Gastrocnemius medialis (tissue), 4 donors: ENCODE measurements around the gene RBMS3. TPM values are rescaled to one million over a fixed set of nuclear protein-coding genes. Genes with fewer than 3 reads are reported as not detected.
"Not testable (repeated sequence)": the region's sequence is repeated elsewhere in the genome, so short reads cannot be mapped to it uniquely, and the experiment has no call there.

Experiments
- ATAC-seq, 2 donors: fragments of 150-250 bp; one replicate each; pipeline ENCODE4 v1.9.1; 2016
- DNase-seq, 2 donors: peaks; one replicate each; pipeline ENCODE4 v3.0.0-alpha.2; 2019
- H3K27ac ChIP-seq, 4 donors: fragments of 200-600 bp; sonication (generic); 1 replicate in 1 of 4; 2 replicates in 3 of 4; pipeline ENCODE4 v1.5.1; 2016 to 2018; ENCODE audit warnings: mild to moderate bottlenecking in 2 of 4, moderate library complexity in 1 of 4
- H3K27me3 ChIP-seq, 3 donors: fragments of 200-600 bp; sonication (generic) in 2 of 3; 1 replicate in 1 of 3; 2 replicates in 2 of 3; pipeline versions ENCODE4 v1.5.1 to v1.6.0; 2016 to 2019; ENCODE audit warnings: mild to moderate bottlenecking in 1 of 3, moderate library complexity in 1 of 3
- H3K36me3 ChIP-seq, 2 donors: fragments of 200-600 bp; sonication (generic) in 1 of 2; one replicate each; pipeline ENCODE4 v1.5.1; 2017 to 2018
- H3K4me1 ChIP-seq, 2 donors: fragments of 200-600 bp; sonication (generic) in 1 of 2; one replicate each; pipeline ENCODE4 v1.5.1; 2016 to 2017; ENCODE audit warnings: mild to moderate bottlenecking in 2 of 2
- H3K4me3 ChIP-seq, 4 donors: fragments of 200-600 bp; sonication (generic) in 3 of 4; 1 replicate in 1 of 4; 2 replicates in 3 of 4; pipeline ENCODE4 v1.5.1; 2016 to 2019; ENCODE audit warnings: mild to moderate bottlenecking in 2 of 4
- H3K9me3 ChIP-seq, 3 donors: fragments of 200-600 bp; sonication (generic) in 2 of 3; 1 replicate in 1 of 3; 2 replicates in 2 of 3; pipeline ENCODE4 v1.5.1; 2016 to 2019
- POLR2A ChIP-seq, 2 donors: fragments of 450-650 bp; IDR thresholded peaks; one replicate each; pipeline ENCODE4 v1.6.1; 2017; ENCODE audit warnings: antibody characterized with exemption in 2 of 2, mild to moderate bottlenecking in 2 of 2, moderate library complexity in 2 of 2
- in situ Hi-C, 4 donors: fragments of 200-750 bp; cut with MboI; loops; one replicate each; pipeline versions ENCODE4 v1.15.0 to v1.8.0; 2017; ENCODE audit warnings: low sequenced_read_pairs in 4 of 4
- intact Hi-C: fragments of 100-400 bp; cut with DNase I; formaldehyde crosslinking; loops from one replicate; pipeline ENCODE4 v1.15.1; 2023; ENCODE audit warnings: low total_unique reads
- total RNA-seq, 4 donors: library from RNA; depleted of rRNA; stranded (reverse); fragments of >200 nt; gene quantifications; one replicate each; pipeline versions ENCODE4 v1.1.0 to v1.2.3, GENCODE V29; 2016
- TF ChIP-seq, protein P1 (sequence below), 5 experiments: fragments of 450-650 bp in 3 of 5; fragments of 200-600 bp in 2 of 5; sonication (generic) in 2 of 5; IDR thresholded peaks in 4 of 5; conservative IDR thresholded peaks in 1 of 5; 1 replicate in 4 of 5; 2 replicates in 1 of 5; pipeline ENCODE4 v1.5.1; 2016 to 2019; ENCODE audit warnings: antibody characterized with exemption in 5 of 5, mild to moderate bottlenecking in 3 of 5, moderate library complexity in 3 of 5

RBMS3 gene
- total RNA-seq, 4 donors from 2014 or later = 16.1 to 38.8 (median 22.7) TPM

DNA sequence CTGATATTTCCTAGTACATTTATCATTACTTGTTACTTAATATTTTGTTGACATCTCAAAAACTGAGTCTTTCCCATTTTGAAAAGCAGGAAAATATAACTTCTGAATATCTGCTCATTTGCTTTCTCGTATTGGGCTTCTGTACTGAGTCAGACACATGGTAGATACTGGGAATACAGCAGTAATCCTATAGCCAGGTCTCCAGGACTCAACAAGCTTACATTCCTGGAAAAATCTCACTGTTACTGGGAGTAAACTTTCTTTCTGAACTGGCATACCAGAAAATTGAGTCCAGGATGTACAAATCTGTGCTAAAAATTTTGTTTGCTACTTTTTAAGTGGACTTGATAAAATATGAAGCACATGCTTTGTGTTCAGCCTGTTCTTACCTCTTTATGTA is 240.4 kb downstream of the RBMS3 start:
- Histone ChIP-seq H3K27ac (peak overlapping the region in 1 of 4 donors; percentile 24), H3K27me3 (no peaks in the 10 kb centered on the region), H3K36me3 (no peaks in the 10 kb centered on the region), H3K9me3 (no peaks in the 10 kb centered on the region), H3K4me3 (no peak overlapping the region), H3K4me1 (peaks cover 18 to 25% of the 10 kb centered on the region in 2 donors)
- no peak for ATAC-seq
- intact Hi-C loops (no loop called here), in situ Hi-C loops (loop anchor here in 2 of 4 donors (10.0 kb wide), 2 partner anchors 236 to 244 kb away; partner anchors contain the start of gene RBMS3 (in 2 of the 2))
- TF ChIP-seq, protein P1, sequence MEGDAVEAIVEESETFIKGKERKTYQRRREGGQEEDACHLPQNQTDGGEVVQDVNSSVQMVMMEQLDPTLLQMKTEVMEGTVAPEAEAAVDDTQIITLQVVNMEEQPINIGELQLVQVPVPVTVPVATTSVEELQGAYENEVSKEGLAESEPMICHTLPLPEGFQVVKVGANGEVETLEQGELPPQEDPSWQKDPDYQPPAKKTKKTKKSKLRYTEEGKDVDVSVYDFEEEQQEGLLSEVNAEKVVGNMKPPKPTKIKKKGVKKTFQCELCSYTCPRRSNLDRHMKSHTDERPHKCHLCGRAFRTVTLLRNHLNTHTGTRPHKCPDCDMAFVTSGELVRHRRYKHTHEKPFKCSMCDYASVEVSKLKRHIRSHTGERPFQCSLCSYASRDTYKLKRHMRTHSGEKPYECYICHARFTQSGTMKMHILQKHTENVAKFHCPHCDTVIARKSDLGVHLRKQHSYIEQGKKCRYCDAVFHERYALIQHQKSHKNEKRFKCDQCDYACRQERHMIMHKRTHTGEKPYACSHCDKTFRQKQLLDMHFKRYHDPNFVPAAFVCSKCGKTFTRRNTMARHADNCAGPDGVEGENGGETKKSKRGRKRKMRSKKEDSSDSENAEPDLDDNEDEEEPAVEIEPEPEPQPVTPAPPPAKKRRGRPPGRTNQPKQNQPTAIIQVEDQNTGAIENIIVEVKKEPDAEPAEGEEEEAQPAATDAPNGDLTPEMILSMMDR (IDR thresholded peaks at IDR 0.05 in 4 of 5, conservative IDR thresholded peaks at IDR 0.05 in 1 of 5) = no peak
- TF ChIP-seq POLR2A (IDR thresholded peaks at IDR 0.05) = no peak
- DNase-seq = no peak

DNA sequence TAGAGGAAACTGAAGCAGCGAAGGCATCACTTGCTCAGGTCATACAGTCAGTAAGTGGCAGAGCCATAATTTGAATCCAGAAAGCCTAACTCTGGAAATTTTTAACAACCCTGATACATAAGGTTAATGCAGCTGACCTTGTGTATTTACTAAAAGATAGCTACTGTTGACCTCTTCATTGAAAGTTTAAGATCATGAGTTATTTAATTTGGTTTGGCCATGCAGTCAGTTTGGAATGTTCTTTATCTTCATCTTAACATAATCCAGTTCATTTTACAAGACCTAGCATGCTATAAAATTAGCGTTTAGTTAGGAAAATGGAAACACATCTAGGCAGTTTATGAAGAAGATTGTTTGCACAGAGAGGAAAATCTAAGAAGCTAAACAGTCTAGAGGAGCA is 240.9 kb downstream of the RBMS3 start:
- in situ Hi-C loops (loop anchor here in 2 of 4 donors (10.0 kb wide), 2 partner anchors 237 to 243 kb away; partner anchors contain the start of gene RBMS3 (in 2 of the 2)), intact Hi-C loops (no loop called here)
- DNase-seq = no peak
- H3K9me3 ChIP-seq = no peaks in the 10 kb centered on the region
- H3K27ac ChIP-seq = peak overlapping the region in 1 of 4 donors; percentile 24
- no peaks in the 10 kb centered on the region for H3K36me3 ChIP-seq
- H3K27me3 ChIP-seq = no peaks in the 10 kb centered on the region
- TF ChIP-seq, protein P1 (IDR thresholded peaks at IDR 0.05 in 4 of 5, conservative IDR thresholded peaks at IDR 0.05 in 1 of 5) = no peak
- TF ChIP-seq POLR2A (IDR thresholded peaks at IDR 0.05) = no peak
- no peak overlapping the region for H3K4me3 ChIP-seq
- ATAC-seq = no peak
- H3K4me1 ChIP-seq = peaks cover 18 to 26% of the 10 kb centered on the region in 2 donors

DNA sequence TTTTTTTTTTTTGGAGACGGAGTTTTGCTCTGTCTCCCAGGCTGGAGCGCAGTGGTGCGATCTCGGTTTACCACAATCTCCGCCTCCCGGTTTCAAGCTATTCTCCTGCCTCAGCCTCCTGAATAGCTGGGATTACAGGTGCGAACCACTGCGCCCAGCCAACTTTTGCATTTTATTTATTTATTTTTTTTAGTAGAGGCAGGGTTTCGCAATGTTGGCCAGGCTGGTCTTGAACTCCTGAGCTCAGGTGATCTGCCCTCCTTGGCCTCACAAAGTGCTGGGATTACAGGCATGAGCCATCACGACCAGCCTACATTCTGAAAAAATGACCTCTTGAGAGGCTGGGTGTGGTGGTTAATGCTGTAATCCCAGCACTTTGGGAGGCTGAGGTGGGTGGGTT is 243.6 kb downstream of the RBMS3 start:
- peaks cover 18 to 27% of the 10 kb centered on the region in 2 donors for H3K4me1 ChIP-seq
- H3K9me3 ChIP-seq, DNase-seq, H3K36me3 ChIP-seq, H3K4me3 ChIP-seq, intact Hi-C loops, H3K27me3 ChIP-seq: not testable (repeated sequence)
- H3K27ac ChIP-seq = peak overlapping the region; percentile 58 to 75 (median 68)
- peak in 1 of 2 donors; percentile 34 for ATAC-seq
- in situ Hi-C loops = loop anchor here in 2 of 4 donors (10.0 kb wide), 2 partner anchors 240 kb away; partner anchors contain the start of gene RBMS3 (in 2 of the 2)

DNA sequence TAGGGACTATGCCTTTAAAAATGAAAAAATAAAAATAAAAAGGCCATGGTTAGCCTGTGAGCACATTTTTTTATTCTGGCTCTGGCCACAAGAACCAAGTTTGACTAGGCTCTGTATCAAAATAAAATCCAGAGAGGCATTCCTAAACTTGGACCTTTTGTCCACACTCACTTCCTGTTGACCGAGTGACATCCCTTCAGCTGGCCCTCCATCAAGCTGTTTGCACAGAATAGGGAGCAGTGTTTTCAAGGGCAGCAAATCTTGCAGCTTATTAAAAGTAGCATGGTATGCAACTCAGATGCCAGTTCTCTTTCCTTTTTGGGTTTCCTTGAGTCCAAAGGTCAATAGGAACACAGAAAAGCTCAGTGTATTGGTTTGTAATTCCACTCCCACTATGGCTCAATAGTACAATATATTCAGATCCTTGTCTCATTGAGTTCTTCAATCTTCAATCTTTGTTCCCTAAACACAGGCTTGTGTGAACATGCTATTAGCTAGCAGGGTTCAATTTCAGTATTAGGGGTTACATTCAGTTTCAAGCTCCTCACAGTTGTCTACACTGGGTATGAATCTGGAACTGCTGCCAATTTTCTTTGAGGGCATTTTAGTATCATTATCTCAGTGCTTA is 244.5 kb downstream of the RBMS3 start:
- peaks cover 18 to 26% of the 10 kb centered on the region in 2 donors for H3K4me1 ChIP-seq
- in situ Hi-C loops = loop anchor here in 2 of 4 donors (10.0 kb wide), 2 partner anchors 239 to 241 kb away; partner anchors contain the start of gene RBMS3 (in 2 of the 2)
- no peaks in the 10 kb centered on the region for H3K9me3 ChIP-seq
- TF ChIP-seq, protein P1 (IDR thresholded peaks at IDR 0.05 in 4 of 5, conservative IDR thresholded peaks at IDR 0.05 in 1 of 5) = no peak
- TF ChIP-seq POLR2A (IDR thresholded peaks at IDR 0.05) = no peak
- H3K4me3 ChIP-seq = no peak overlapping the region
- intact Hi-C loops = loop anchor here (5.0 kb wide), 1 partner anchor 243 kb away; the partner anchor contains the start of gene RBMS3
- no peaks in the 10 kb centered on the region for H3K27me3 ChIP-seq
- peak overlapping the region; percentile 58 to 75 (median 68) for H3K27ac ChIP-seq
- DNase-seq (peak; percentile 60 to 74), ATAC-seq (peak; percentile 92 to 93)
- no peaks in the 10 kb centered on the region for H3K36me3 ChIP-seq

DNA sequence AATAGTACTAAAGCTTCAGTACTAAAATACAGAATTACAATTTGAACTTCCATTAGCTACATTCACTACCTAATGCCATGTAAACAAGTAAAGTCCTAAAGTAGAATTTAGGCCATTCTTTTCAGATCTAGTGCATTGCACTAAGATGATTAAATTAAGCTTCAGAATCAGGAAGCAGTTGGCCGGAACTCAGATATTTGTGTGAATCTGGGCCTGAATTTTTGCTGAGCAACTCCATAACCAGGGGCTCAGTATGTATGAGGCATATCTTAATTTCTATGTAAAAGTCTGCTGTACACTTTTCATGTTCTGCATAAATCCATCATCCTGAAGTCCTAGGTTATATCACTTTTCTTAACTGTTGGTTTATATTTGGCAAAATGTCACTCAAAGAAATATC is 246.4 kb downstream of the RBMS3 start:
- no peak overlapping the region for H3K4me3 ChIP-seq
- DNase-seq (no peak), ATAC-seq (no peak)
- intact Hi-C loops (loop anchor here (5.0 kb wide), 1 partner anchor 245 kb away; the partner anchor contains the start of gene RBMS3), in situ Hi-C loops (loop anchor here in 2 of 4 donors (10.0 kb wide), 2 partner anchors 238 to 242 kb away; partner anchors contain the start of gene RBMS3 (in 2 of the 2))
- no peaks in the 10 kb centered on the region for H3K36me3 ChIP-seq
- H3K27ac ChIP-seq = peak overlapping the region in 3 of 4 donors; percentile 21 to 49 (median 45)
- no peaks in the 10 kb centered on the region for H3K9me3 ChIP-seq
- no peaks in the 10 kb centered on the region for H3K27me3 ChIP-seq
- TF ChIP-seq, protein P1 (IDR thresholded peaks at IDR 0.05 in 4 of 5, conservative IDR thresholded peaks at IDR 0.05 in 1 of 5) = no peak
- TF ChIP-seq POLR2A (IDR thresholded peaks at IDR 0.05) = no peak
- peaks cover 18 to 31% of the 10 kb centered on the region in 2 donors for H3K4me1 ChIP-seq
